ENCODE measurements around the gene RAPGEF3.
A peak's percentile ranks its signal among the peaks of the same experiment; 100 is the strongest.

Gene RAPGEF3

GRCh38 chr12:47790676-47791350 lies 32.1 kb upstream of the RAPGEF3 start:
- no peak for DNase-seq

- no peak for DNase-seq
Measured at GRCh38 chr12:47789712-47790489, 31.2 kb upstream of the RAPGEF3 start.

DNA sequence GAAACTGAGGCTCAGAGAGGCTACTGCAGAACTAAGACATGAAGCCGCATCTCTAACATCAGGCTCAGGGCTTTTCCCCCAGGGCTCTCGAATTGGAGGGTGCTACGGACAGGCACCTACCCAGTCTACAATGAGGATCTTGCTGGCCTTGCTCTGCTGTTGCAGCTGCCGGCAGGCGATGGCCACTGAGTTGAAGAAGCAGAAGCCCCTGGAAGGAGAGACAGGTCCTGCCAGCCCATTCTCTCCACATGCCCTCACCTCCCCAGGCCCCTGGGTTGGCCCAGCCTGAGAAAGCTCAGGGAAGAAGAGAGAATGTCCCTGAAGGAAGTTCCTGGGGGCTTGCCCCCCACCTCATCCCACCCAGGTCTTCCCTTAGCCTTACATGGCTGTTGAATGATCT lies 30.5 kb upstream of the RAPGEF3 start:
- DNase-seq: no peak

DNA sequence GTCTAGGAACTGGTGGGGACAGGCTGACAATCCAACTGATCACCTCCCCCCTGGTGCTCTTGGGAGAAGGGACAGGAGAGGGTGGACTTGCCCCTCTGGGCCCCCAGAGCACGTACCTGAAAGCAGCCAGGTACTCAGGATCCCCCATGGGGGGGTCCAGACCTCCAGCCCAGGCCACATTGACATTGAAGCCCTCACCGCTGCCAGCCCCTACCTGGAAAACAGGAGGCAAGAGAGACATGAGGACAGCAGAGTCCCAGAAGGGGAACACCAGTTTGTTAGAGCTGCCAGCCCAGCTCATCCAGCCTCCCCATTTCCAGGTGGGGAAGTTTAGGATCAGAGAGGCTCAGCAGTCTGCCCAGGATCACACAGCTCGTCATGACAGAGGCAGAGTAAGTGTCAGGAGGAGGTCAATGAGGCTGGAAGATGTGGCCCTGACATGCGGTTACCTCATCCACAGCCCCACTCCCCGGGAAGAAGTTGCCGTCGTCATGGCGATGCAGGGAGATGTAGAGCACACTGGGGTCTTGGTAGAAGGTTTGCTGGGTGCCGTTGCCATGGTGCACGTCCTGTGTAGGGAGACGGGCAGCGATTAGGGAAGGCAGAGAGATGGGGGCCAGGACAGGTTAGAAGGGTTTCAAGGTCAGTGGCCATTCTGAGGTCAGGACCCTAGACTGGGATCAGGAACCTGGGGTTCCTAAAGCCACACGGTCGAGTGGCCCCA lies 29.1 kb upstream of the RAPGEF3 start:
- DNase-seq: no peak

- DNase-seq: no peak
Measured at GRCh38 chr12:47786662-47787280, 28.1 kb upstream of the RAPGEF3 start.

- no peak for DNase-seq
Measured at GRCh38 chr12:47785887-47786661, 27.4 kb upstream of the RAPGEF3 start.

DNA sequence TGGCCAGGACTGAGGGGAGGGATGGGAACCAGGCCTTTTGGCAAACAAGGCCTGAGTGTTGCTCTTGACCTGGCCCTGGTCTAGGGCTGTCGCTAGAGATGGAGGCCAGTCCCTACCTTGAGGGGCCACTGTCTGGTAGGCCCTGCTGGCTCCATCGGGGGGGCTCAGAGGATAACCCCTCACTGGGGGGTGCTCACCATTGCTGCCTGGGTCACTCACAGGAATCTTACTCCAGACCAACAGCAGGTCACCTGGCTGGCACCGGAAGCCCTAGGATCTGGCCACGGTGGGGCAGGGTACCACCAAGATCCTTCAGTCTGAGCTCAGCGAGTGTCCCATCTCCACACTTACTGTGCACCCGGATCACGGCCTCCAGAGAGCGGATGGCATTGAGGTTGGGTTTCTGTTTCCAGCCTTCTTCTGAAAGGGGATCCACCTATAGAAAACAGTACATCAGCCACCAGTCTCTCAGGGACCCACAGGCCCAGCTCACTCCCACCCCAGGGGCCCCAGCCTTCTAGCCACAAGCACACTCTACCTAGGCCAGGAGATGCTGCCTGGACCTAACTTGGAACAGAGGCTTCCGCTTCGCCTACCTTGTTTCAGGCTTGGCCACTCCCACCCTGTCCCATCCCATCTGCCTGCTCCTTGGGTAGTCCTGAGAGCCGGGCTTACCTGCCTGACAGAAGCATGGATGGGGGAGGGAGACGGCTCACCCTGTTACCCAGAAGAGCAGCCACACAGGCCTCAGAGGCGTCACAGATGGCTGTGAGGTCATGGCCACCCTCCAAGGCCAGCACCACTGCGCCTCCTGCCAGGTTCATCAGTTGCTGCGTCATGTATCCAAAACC lies 26.6 kb upstream of the RAPGEF3 start:
- DNase-seq: no peak

GRCh38 chr12:47783821-47784819 lies 25.4 kb upstream of the RAPGEF3 start:
- DNase-seq: no peak

- DNase-seq: no peak
Measured at GRCh38 chr12:47783024-47783755, 24.5 kb upstream of the RAPGEF3 start.

GRCh38 chr12:47782372-47782770 lies 23.7 kb upstream of the RAPGEF3 start:
- DNase-seq: no peak

DNA sequence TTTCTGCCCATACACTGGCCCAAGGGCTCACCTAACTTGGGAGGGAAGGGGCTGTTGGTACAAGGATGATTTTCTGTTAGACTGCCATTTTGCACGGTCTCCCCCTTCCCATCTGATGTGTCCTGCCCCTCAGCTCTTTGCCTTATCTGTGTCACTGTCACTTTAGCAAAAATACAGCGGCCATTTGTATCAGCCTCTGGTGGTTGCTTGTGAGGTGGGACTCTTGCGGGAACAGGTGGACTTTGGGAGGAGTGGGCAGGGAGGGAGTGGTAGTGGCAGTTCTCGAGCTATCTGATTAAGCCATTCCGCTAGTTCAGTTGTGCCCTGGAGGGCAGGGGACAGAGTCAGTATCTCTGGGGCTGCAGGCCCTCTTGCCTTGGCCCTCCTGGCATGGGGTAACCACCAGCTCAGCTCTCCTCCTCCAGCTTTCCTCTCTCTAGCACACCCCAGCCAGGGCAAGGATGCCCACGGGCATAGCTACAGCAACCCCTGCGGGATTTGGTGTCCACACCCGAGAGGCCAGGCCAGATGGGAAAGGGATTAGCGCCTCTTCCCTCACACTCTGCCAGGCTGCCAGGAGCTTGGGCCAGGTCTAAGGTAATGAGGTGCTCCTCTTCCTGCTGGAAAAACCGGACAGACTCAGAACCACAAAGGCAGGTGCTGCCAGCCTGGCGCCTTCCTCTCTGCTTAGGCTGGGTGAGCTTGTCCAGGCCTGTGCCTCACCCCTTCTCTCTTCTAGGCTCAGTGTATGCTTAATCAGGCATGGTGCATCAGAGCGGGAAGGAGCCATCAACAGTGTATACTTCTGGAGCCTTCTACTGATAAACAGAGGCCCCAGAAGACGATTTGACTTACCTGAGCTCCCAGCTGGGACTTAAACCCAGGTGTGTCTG lies 23.0 kb upstream of the RAPGEF3 start:
- DNase-seq: no peak

DNA sequence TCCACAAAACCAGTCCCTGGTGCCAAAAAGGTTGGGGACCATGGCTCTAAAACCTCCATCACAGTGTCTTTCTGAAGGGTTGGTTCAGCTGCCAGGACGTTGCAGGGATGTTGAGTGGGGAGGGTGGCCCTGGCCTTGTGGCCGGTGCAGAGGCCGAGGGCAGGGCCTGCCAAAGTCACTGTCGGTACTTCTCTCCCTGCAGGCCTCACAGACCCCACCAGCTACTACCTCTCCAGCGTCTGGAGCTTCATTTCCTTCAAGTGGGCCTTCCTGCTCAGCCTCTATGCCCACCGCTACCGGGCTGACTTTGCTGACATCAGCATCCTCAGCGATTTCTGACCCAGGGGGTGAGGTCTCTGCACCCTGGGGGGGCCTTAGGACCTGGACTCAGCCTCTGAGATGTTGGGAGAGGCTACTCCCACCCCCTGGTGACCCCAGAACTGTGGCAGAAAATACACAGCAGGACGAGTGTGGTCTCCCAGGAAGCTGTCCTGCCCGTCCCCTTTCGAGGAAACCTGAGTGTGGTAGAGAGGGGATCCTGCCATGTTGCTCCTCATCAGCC lies 21.3 kb upstream of the RAPGEF3 start:
- no peak for DNase-seq

- peak; percentile 70 to 84 for DNase-seq
Measured at GRCh38 chr12:47779301-47779942, 20.7 kb upstream of the RAPGEF3 start.

GRCh38 chr12:47778881-47779280 lies 20.2 kb upstream of the RAPGEF3 start:
- DNase-seq: no peak

GRCh38 chr12:47777741-47778558 lies 19.3 kb upstream of the RAPGEF3 start:
- no peak for DNase-seq

GRCh38 chr12:47777151-47777550 lies 18.5 kb upstream of the RAPGEF3 start:
- no peak for DNase-seq

Measured in NCI-H1930 (cell line).